GM12873 (cell line): ENCODE data around the gene ZFAND3.

Experiments
- TF ChIP-seq, protein P1 (sequence below): IDR thresholded peaks from 2 replicates; pipeline ENCODE4 v1.5.1; 2012; ENCODE audit warnings: low read depth, mild to moderate bottlenecking, moderate library complexity, low read length, control low read depth; ENCODE audit not compliant: insufficient read depth; ENCODE audit errors: missing control alignments

The ZFAND3 gene

GRCh38 chr6:38162493-38163185 is 343.1 kb downstream of the ZFAND3 start:
- TF ChIP-seq, protein P1, sequence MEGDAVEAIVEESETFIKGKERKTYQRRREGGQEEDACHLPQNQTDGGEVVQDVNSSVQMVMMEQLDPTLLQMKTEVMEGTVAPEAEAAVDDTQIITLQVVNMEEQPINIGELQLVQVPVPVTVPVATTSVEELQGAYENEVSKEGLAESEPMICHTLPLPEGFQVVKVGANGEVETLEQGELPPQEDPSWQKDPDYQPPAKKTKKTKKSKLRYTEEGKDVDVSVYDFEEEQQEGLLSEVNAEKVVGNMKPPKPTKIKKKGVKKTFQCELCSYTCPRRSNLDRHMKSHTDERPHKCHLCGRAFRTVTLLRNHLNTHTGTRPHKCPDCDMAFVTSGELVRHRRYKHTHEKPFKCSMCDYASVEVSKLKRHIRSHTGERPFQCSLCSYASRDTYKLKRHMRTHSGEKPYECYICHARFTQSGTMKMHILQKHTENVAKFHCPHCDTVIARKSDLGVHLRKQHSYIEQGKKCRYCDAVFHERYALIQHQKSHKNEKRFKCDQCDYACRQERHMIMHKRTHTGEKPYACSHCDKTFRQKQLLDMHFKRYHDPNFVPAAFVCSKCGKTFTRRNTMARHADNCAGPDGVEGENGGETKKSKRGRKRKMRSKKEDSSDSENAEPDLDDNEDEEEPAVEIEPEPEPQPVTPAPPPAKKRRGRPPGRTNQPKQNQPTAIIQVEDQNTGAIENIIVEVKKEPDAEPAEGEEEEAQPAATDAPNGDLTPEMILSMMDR, result no peak

DNA sequence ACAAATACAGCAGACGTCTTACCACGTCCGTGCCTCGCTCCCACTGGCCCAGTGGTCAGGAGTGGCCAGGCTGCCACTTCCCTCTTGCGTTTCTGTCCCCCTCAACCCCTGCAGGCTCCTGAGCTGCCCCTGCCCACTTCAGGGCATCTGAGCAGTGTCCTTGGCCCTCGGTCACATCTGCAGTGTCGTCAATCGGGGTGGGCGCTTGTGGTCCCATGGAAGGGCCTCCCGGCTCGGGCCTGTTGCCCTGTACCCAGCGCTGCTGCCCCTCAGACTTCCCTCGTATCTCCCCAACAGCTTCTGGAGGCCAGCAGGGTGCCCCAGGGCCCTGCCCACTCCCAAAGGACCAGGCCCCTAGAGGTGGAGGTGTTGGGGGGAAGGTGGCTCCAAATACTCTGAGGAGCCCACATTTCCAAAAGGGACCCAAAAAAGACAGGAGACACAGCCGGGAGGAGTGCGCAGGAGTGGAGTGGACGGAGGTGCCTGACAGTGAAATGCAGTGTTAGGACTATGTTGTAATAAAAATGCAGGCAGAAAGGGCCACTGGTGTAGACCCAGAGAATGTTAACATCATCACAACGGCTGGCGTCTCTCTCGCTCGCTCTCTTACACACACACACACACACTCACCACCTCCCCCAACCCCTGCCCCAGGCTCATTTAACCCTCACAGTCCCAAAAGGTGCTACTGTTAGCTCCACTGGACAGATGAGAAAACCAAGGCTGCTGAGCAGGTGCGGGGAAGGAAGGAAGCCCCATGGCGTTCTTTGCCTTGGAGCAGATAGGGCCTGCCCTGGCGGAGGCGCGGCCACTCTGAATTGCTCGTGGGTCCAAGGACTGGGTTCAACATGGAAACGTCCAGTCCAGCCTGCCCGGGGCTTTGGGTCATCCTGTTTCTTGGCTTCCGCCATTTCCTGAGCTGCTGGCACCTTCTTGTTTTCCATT is 343.9 kb downstream of the ZFAND3 start:
- TF ChIP-seq, protein P1, result no peak

DNA sequence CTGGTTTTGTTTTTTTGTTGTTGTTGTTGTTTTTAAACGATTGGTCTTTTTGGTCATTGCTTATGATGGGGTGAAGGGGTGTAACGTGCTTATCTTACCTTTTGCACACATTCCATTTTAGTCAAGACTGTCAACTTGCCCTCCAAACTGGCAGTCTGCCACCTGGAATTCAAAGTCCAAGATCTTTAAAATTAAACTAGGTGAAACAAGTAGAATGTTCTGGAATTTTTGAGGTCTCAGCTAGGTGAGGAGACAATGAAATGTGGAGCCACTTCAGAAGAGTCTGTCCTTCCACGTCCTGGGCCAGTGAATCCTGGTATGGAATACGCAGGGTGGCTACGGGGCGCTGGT is 344.6 kb downstream of the ZFAND3 start:
- TF ChIP-seq, protein P1, result no peak

- TF ChIP-seq, protein P1, result no peak
Observed at GRCh38 chr6:38164671-38165108, 345.2 kb downstream of the ZFAND3 start.

GRCh38 chr6:38166411-38167240 is 347.1 kb downstream of the ZFAND3 start:
- TF ChIP-seq, protein P1, result no peak

GRCh38 chr6:38167598-38167997 is 348.1 kb downstream of the ZFAND3 start:
- TF ChIP-seq, protein P1, result no peak
